Neural crest cell (in vitro differentiated cells): ENCODE measurements around the gene BIRC6. TPM values are rescaled to one million over a fixed set of nuclear protein-coding genes. Genes with fewer than 3 reads are reported as not detected.

Experiments
- DNase-seq: peaks from one replicate; pipeline ENCODE4 v3.0.0; 2021; ENCODE audit warnings: low read depth, mixed read lengths, low spot score
- H3K27ac Mint-ChIP-seq: one replicate; pipeline ENCODE4 v1.8.0; 2021; ENCODE audit warnings: mild to moderate bottlenecking, mixed read lengths; ENCODE audit not compliant: unreplicated experiment
- H3K27me3 Mint-ChIP-seq: 2 replicates; pipeline ENCODE4 v1.8.0; 2021; ENCODE audit warnings: low read depth, mild to moderate bottlenecking, mixed read lengths
- H3K36me3 Mint-ChIP-seq: 2 replicates; pipeline ENCODE4 v1.8.0; 2021; ENCODE audit warnings: low read depth, mild to moderate bottlenecking, mixed read lengths
- H3K4me1 Mint-ChIP-seq: 2 replicates; pipeline ENCODE4 v1.8.0; 2021; ENCODE audit warnings: mixed read lengths
- H3K4me3 Mint-ChIP-seq: one replicate; pipeline ENCODE4 v1.8.0; 2021; ENCODE audit warnings: mild to moderate bottlenecking, mixed read lengths
- H3K9me3 Mint-ChIP-seq: 2 replicates; pipeline ENCODE4 v1.8.0; 2021; ENCODE audit warnings: mixed read lengths
- total RNA-seq: library from RNA; stranded (reverse); gene quantifications from 2 replicates; pipeline ENCODE4 v1.2.1, GENCODE V29; 2021
- TF ChIP-seq, protein P1 (sequence below): fragments of 200-600 bp; sonication (generic); conservative IDR thresholded peaks from 2 replicates; pipeline ENCODE4 v1.5.0; 2021; ENCODE audit warnings: antibody characterized with exemption, mild to moderate bottlenecking

The BIRC6 gene
- total RNA-seq, 1 donor from 2014 or later, result 76.8 TPM

DNA sequence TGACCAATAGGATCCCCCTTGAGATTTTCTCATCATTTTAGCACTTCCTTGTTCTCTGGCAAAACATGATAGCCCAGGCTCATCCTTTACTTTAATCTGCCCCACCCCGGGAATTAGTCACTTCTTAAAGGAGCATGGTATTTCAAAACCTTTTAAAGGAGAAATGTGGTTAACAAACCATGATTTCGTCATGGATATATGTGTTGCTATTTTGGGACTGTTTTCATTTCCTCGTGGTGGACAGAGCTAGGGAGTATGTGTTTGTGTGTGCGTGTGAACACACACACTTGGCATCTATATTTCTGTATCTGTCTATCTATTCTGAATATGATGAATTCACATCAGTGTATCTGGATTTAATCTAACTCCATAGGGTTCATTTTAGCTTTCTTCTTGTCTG, 128.1 kb downstream of the BIRC6 start:
- Mint-ChIP-seq H3K27ac (no peak overlapping the region), H3K9me3 (no peaks in the 10 kb centered on the region), H3K27me3 (no peaks in the 10 kb centered on the region), H3K4me1 (no peaks in the 10 kb centered on the region), H3K36me3 (peaks cover 19% of the 10 kb centered on the region), H3K4me3 (no peak overlapping the region)
- TF ChIP-seq, protein P1, sequence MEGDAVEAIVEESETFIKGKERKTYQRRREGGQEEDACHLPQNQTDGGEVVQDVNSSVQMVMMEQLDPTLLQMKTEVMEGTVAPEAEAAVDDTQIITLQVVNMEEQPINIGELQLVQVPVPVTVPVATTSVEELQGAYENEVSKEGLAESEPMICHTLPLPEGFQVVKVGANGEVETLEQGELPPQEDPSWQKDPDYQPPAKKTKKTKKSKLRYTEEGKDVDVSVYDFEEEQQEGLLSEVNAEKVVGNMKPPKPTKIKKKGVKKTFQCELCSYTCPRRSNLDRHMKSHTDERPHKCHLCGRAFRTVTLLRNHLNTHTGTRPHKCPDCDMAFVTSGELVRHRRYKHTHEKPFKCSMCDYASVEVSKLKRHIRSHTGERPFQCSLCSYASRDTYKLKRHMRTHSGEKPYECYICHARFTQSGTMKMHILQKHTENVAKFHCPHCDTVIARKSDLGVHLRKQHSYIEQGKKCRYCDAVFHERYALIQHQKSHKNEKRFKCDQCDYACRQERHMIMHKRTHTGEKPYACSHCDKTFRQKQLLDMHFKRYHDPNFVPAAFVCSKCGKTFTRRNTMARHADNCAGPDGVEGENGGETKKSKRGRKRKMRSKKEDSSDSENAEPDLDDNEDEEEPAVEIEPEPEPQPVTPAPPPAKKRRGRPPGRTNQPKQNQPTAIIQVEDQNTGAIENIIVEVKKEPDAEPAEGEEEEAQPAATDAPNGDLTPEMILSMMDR, result no peak
- no peak for DNase-seq

DNA sequence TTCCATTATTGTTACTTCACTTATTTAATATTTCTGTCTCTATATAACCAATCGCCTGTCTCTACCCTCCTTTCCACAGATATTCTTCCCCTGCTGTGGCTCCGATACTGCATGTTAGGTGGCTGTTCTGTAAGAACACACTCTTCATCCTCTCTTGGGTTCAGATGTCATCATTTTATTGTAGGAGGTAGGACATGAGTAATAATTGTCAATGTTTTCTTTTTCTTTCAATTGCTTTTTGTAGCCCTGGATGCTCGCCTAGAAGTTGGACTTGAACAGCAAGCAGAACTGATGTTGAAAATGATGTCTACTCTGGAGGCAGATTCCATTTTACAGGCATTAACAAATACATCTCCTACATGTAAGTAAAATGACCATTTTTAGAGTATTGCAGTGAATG, 128.6 kb downstream of the BIRC6 start:
- Mint-ChIP-seq H3K36me3 (peaks cover 19% of the 10 kb centered on the region), H3K9me3 (no peaks in the 10 kb centered on the region), H3K4me3 (no peak overlapping the region), H3K27ac (no peak overlapping the region), H3K27me3 (no peaks in the 10 kb centered on the region), H3K4me1 (no peaks in the 10 kb centered on the region)
- no peak for DNase-seq
- TF ChIP-seq, protein P1, result no peak

DNA sequence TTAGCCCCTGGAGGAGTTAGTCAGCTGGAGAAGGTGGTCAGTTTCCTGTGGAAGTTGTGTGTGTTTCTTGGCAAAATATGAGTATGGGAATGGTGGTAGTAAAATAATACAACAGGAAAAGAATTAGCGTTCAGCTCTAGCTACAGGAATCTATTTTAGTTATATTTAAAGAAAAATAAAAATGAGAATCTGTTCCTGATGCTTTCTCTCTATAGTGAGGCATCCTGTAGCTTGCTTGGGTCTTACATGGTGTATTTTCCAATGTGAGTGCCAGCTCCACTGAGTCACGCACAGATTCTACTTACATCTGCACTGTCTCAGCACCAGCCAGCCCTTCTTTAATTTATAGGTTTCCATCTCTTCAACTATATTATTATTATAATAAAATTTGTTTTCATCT, 132.2 kb downstream of the BIRC6 start:
- H3K4me1 Mint-ChIP-seq, result no peaks in the 10 kb centered on the region
- TF ChIP-seq, protein P1, result no peak
- peaks cover 10% of the 10 kb centered on the region for H3K36me3 Mint-ChIP-seq
- no peak overlapping the region for H3K4me3 Mint-ChIP-seq
- H3K27me3 Mint-ChIP-seq, result no peaks in the 10 kb centered on the region
- no peaks in the 10 kb centered on the region for H3K9me3 Mint-ChIP-seq
- DNase-seq, result no peak
- H3K27ac Mint-ChIP-seq, result no peak overlapping the region

DNA sequence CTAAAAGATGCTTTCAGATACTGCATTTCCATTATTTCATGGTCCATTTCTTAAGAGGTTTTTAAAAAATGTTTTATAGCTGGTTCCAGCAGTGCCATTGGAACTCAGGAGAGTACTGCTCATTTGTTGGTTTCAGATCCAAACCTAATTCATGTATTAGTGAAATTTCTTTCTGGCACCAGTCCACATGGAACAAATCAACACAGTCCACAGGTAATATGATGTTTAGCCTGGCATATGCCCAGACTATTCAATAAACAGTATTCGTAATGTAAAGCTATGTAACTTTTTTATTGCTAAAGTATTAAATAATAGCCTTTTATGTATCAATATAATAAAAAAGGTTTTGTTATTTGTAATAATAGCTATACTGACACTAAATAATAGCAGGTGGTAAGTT, 134.5 kb downstream of the BIRC6 start:
- no peak for DNase-seq
- Mint-ChIP-seq H3K4me3 (no peak overlapping the region), H3K27me3 (no peaks in the 10 kb centered on the region), H3K36me3 (no peaks in the 10 kb centered on the region), H3K27ac (no peak overlapping the region), H3K9me3 (no peaks in the 10 kb centered on the region), H3K4me1 (no peaks in the 10 kb centered on the region)
- TF ChIP-seq, protein P1, result no peak

DNA sequence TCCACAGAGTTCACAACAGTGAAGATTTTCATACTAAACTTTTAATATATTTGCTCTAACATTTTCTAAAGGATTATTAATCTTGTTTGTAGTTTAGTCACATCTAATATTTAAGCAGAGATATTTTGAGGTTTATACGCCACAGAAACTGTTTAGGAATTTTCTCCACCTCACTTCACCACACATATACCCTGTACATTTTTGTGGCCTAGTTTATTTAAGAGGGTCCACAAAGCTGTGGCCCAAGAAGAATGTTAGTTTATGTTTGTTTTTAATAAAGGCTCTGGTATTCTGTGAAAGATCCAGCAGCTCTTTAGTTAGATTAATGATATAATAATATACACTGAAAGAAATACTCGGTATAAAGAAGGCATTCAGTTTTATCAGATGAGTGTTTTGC, 138.3 kb downstream of the BIRC6 start:
- TF ChIP-seq, protein P1, result no peak
- no peak overlapping the region for H3K4me3 Mint-ChIP-seq
- no peaks in the 10 kb centered on the region for H3K4me1 Mint-ChIP-seq
- DNase-seq, result no peak
- peaks cover 6% of the 10 kb centered on the region for H3K36me3 Mint-ChIP-seq
- H3K27ac Mint-ChIP-seq, result no peak overlapping the region
- H3K27me3 Mint-ChIP-seq, result no peaks in the 10 kb centered on the region
- no peaks in the 10 kb centered on the region for H3K9me3 Mint-ChIP-seq

DNA sequence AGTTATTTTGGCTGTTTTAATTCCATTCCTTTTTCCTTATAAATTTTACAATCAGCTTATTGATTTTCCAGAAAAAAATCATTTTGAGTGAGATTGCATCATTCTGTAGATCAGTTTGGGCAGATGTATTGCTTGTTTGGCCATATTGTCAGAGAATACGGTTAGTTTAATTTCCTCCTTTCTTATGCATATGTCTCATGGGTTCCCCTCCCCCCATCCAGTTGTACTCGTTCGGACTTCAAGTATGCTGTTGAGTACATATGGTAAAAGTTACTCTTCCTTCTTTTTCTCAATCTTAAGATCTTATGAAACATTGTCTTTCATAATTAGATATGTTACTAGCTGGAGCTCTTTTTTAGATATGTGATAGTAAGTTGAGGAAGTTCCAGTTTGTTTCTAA, 139.8 kb downstream of the BIRC6 start:
- Mint-ChIP-seq H3K4me3 (no peak overlapping the region), H3K27me3 (no peaks in the 10 kb centered on the region), H3K9me3 (no peaks in the 10 kb centered on the region), H3K36me3 (peaks cover 6% of the 10 kb centered on the region), H3K4me1 (no peaks in the 10 kb centered on the region), H3K27ac (peak overlapping the region; percentile 64)
- TF ChIP-seq, protein P1, result no peak
- no peak for DNase-seq
